Kidney capillary endothelial cell (primary cell): Measurements from ENCODE around the gene LRP6.

Source experiments
- DNase-seq: peaks from one replicate; pipeline ENCODE4 v3.0.0-alpha.2; 2018; ENCODE audit warnings: low spot score

Gene LRP6

DNA sequence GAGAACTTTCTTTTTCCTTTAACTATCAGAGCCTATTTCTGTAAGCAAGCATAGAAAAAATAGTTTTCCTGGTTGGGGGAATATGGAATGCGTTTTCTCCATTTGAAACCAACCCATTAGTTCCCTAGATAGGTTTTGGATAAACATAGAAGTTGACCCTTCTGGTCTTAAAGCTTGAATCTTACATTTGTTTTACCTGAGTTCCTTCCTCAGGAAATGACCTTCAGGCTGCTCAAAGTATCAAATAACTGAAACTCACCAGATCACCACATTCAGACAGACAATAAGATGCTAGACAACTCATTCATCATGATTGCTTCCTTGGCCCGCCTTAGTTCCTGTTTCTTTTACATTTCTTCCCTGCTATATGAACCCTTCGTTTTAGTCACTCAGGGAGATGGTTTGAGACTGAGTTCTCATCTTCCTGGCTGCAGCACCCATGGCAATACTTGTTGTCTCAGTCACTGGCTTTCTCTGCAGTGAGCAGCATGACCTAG lies 52.2 kb downstream of the LRP6 start:
- DNase-seq = peak; percentile 39

- DNase-seq = no peak
Measured at GRCh38 chr12:12214201-12214600, 52.6 kb downstream of the LRP6 start.

- DNase-seq = no peak
Measured at GRCh38 chr12:12212769-12213168, 54.1 kb downstream of the LRP6 start.

GRCh38 chr12:12210983-12211382 lies 55.9 kb downstream of the LRP6 start:
- no peak for DNase-seq

DNA sequence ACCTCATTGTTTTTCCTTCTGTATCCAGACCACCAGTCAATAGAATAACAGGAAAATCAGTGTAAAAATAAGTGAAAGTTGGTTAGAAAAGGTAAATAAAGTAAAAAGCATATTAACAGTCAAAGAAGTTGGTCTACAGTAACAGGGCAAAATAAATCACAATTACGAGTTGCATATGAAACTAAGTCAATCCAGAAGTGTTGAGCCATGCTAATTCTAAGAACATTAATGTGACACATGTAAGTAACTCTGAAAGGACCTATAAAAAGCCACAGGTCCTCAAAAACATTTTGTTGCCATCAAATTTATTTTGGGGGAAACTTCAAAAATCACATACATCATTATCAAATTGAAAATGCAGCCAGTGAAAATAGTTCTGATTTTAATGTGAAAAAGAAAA lies 56.4 kb downstream of the LRP6 start:
- no peak for DNase-seq

DNA sequence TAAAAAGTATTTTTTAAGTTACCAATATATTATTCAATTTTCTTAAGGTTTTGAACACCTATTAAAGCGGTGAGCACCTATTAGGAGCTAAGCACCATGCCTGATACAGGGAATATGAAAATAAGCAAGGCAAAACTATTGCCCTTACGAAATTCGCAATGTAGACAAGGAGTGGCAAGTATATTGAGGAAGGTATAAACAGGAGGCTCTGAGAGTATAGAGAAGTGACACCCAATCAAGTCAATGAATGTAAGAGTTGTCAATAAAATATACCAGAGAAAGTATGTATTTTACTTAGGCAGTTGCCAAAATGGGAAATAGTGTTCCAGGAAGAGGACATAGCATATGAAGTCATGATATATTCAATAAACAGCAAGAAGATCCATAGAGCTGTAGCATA lies 57.2 kb downstream of the LRP6 start:
- DNase-seq = no peak

GRCh38 chr12:12209043-12209442 lies 57.8 kb downstream of the LRP6 start:
- DNase-seq = no peak

- DNase-seq = no peak
Measured at GRCh38 chr12:12207746-12208145, 59.1 kb downstream of the LRP6 start.

GRCh38 chr12:12206776-12207388 lies 60.0 kb downstream of the LRP6 start:
- DNase-seq = no peak

GRCh38 chr12:12202747-12203146 lies 64.1 kb downstream of the LRP6 start:
- DNase-seq = no peak

- no peak for DNase-seq
Measured at GRCh38 chr12:12202105-12202504, 64.7 kb downstream of the LRP6 start.

GRCh38 chr12:12201274-12201758 lies 65.5 kb downstream of the LRP6 start:
- DNase-seq = no peak

- DNase-seq = no peak
Measured at GRCh38 chr12:12200363-12200762, 66.5 kb downstream of the LRP6 start.

DNA sequence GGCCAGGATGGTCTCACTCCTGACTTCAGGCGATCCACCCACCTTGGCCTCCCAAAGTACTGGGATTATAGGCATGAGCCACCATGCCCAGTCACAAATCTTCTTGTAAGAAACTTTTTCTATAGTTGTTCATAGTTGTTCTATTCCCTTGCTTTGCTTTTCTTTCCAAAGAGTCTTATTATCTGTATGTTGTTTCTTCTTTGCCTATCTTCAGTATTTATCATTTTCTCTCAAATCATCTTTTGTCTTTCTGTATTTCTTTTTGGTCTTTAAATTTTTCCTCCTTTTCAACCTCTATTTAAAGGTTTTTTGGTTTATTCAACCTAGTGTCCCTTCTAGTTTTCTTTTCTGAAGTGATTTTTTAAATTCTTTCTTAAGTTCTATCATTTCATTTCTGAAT lies 68.7 kb downstream of the LRP6 start:
- DNase-seq = no peak

DNA sequence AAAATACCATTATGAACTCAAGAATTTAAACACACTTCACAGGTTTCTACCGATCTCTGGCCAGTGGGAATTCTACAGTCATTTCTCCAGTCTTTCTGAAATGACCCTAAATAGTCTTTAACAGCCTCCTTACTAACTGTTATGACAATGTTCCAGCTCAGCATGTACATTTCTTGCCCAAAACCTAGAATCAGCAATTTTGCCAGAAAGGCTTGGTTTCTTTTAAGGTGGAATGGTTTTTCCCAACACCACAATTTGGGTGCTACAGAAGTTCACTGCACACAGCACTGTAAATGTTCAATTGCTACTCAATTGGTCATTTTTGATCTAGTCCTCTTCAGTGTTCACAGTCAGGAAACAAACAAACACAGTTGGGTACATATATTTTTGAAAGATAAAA lies 69.7 kb downstream of the LRP6 start:
- no peak for DNase-seq

GRCh38 chr12:12195516-12195915 lies 71.3 kb downstream of the LRP6 start:
- no peak for DNase-seq

DNA sequence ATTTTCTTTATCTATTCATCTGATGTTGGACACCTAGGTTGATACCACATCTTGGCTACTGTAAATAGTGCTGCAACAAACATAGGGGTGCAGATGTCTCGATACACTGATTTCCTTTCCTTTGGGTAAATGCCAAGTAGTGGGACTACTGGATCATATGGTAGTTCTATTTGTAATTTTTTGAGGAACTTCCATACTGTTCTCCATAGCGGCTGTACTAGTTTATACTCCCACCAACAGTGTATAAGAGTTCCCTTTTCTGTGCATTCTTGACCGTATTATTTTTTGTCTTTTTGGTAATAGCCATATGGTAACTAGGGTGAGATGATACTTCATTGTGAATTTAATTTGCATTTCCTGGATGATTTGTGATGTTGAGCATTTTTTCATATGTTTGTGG lies 71.8 kb downstream of the LRP6 start:
- no peak for DNase-seq

GRCh38 chr12:12194206-12194605 lies 72.6 kb downstream of the LRP6 start:
- DNase-seq = no peak

- no peak for DNase-seq
Measured at GRCh38 chr12:12191008-12191407, 75.8 kb downstream of the LRP6 start.

DNA sequence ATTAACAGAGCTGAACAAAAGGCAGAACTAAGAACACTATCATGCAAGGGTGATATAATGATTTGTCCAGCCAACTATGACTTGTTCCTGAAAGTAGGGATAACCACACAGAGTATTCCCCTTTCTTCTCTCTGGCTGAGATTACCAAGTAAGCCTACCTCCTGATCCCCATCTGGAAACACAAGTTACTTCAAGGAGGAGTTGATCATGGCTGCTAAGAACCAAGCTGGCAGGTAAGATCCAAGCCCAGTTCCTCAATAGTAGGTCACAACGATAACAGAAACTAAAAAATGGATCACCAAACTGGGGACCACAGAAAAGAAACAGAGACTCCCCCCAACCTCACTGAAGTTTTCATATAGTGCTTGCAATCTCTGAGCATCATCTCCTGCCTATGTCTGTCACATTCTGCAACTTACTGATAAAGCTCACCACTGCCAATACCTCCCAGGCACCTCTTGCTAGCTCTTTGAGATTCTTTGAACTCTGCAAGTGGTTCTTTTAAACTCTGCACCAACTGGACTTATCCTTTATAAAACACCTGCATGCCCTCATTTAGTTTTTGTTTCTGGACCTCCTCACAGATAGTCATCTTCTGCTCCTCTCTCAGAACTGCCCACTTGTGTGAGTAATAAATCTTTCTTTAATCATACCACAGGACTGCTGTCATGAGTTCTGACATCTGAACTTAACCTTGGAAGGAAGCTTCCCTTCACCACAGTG lies 76.6 kb downstream of the LRP6 start:
- DNase-seq = no peak

DNA sequence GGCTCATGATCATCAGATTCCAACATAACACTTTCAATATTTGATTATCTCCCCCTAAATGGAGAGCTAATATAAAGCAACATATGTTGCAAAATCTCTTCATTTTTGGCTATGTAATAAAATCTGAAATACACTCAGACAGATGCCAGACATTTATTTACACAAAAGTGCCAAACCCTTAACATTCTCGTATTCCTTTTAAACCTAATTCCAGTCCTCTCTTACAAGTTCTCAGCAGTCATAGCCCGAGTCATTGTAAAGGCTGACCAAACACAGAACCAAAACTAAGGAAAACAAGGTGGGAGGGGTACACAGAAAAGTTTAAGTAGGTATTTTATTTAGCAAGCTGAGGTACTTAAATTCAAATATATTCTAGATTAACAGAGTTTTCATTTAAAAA lies 81.4 kb downstream of the LRP6 start:
- DNase-seq = no peak

- no peak for DNase-seq
Measured at GRCh38 chr12:12182703-12183365, 84.0 kb downstream of the LRP6 start.

- peak; percentile 50 for DNase-seq
Measured at GRCh38 chr12:12181511-12181910, 85.3 kb downstream of the LRP6 start.
